Coronary artery (tissue), 2 donors: ENCODE data around the gene ABLIM3.

Experiments
- DNase-seq: peaks from one replicate; pipeline ENCODE4 v3.0.0-alpha.2; 2017; ENCODE audit warnings: low spot score
- H3K27ac ChIP-seq, 2 donors: fragments of 200-600 bp; sonication (generic); one replicate each; pipeline ENCODE4 v1.5.1; 2016 to 2019
- H3K4me3 ChIP-seq: fragments of 200-600 bp; sonication (generic); 2 replicates; pipeline ENCODE4 v1.5.1; 2016; ENCODE audit warnings: mild to moderate bottlenecking, moderate library complexity
- CTCF ChIP-seq: fragments of 200-600 bp; sonication (generic); IDR thresholded peaks from one replicate; pipeline ENCODE4 v1.5.1; 2019; ENCODE audit warnings: antibody characterized with exemption

ABLIM3 gene

GRCh38 chr5:149188383-149188782 is 47.1 kb downstream of the ABLIM3 start:
- DNase-seq: no peak
- no peak for TF ChIP-seq CTCF
- Histone ChIP-seq H3K4me3 (no peak overlapping the region), H3K27ac (no peak overlapping the region)

DNA sequence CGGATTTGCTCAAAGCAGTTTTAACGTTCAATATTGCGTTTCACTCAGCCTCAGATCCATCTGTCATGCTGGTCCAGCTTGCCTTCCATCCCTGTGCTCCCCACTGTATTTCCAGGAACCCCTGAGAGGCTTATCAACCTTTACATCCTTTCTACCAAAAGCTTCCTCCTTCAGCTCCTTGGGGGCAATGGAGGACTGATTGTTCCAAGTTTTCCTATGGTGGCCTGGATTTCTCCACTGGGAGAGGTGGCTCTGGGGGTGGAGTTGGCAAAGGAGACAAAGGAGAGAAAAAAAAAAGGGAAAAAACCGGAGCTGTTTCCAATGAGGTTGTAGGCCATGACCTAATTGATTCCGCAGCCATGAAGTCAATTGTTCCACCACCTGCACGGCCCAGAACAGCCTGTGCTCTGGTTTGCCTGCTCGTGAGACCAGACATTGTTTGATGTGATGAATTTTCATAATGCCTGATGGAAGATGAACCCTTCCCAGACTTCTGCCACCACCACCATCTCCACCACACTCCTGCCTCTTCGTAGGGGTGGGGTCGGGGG is 54.1 kb downstream of the ABLIM3 start:
- no peak overlapping the region for H3K4me3 ChIP-seq
- peak overlapping the region in 1 of 2 donors; percentile 51 for H3K27ac ChIP-seq
- DNase-seq: no peak
- TF ChIP-seq CTCF: no peak

- no peak overlapping the region for H3K4me3 ChIP-seq
- no peak for DNase-seq
- no peak for TF ChIP-seq CTCF
- H3K27ac ChIP-seq: peak overlapping the region in 1 of 2 donors; percentile 3
Observed at GRCh38 chr5:149195962-149196361, 54.7 kb downstream of the ABLIM3 start.

- Histone ChIP-seq H3K4me3 (no peak overlapping the region), H3K27ac (no peak overlapping the region)
- DNase-seq: no peak
- TF ChIP-seq CTCF: no peak
Observed at GRCh38 chr5:149198148-149198547, 56.9 kb downstream of the ABLIM3 start.

- DNase-seq: no peak
- H3K4me3 ChIP-seq: no peak overlapping the region
- no peak for TF ChIP-seq CTCF
- no peak overlapping the region for H3K27ac ChIP-seq
Observed at GRCh38 chr5:149200355-149200754, 59.1 kb downstream of the ABLIM3 start.

GRCh38 chr5:149201121-149201637 is 59.9 kb downstream of the ABLIM3 start:
- DNase-seq: no peak
- TF ChIP-seq CTCF: no peak
- no peak overlapping the region for H3K4me3 ChIP-seq
- H3K27ac ChIP-seq: no peak overlapping the region

GRCh38 chr5:149202910-149203451 is 61.7 kb downstream of the ABLIM3 start:
- DNase-seq: no peak
- no peak for TF ChIP-seq CTCF
- Histone ChIP-seq H3K4me3 (no peak overlapping the region), H3K27ac (no peak overlapping the region)
